Natural killer cell (primary cell): ENCODE measurements around the gene CFAP97. TPM values are rescaled to one million over a fixed set of nuclear protein-coding genes. Genes with fewer than 3 reads are reported as not detected.

Experiments
- ATAC-seq, 3 donors: fragments of 150-1000 bp in 2 of 3; fragments of 200-7000 bp in 1 of 3; cut with Tn5 transposase; 1 replicate in 1 of 3; 2 replicates in 2 of 3; pipeline ENCODE4 v1.10.0; 2021; ENCODE audit warnings: mild to moderate bottlenecking in 2 of 3, moderate library complexity in 2 of 3
- DNase-seq, 2 donors: peaks; one replicate each; pipeline versions ENCODE4 v3.0.0 to v3.0.0-alpha.2; 2013 to 2021; ENCODE audit warnings: mixed read lengths in 1 of 2
- H3K27ac ChIP-seq: one replicate; pipeline ENCODE4 v1.5.1; 2013; ENCODE audit warnings: mild to moderate bottlenecking, low read length
- H3K27me3 ChIP-seq: one replicate; pipeline ENCODE4 v1.6.1; 2013; ENCODE audit warnings: low read length; ENCODE audit not compliant: control insufficient read depth, insufficient read depth
- H3K36me3 ChIP-seq: one replicate; pipeline ENCODE4 v1.6.1; 2013; ENCODE audit warnings: low read length; ENCODE audit not compliant: control insufficient read depth, insufficient read depth
- H3K4me1 ChIP-seq: one replicate; pipeline ENCODE4 v1.6.1; 2013; ENCODE audit warnings: low read length; ENCODE audit not compliant: control insufficient read depth, insufficient read depth
- H3K4me3 ChIP-seq: one replicate; pipeline ENCODE4 v1.5.1; 2013; ENCODE audit warnings: low read length
- H3K9me3 ChIP-seq: one replicate; pipeline ENCODE4 v1.6.1; 2013; ENCODE audit warnings: low read length; ENCODE audit not compliant: control insufficient read depth, insufficient read depth
- H3K27ac Mint-ChIP-seq, 2 donors: one replicate each; pipeline ENCODE4 v1.8.0; 2022; ENCODE audit warnings: mild to moderate bottlenecking in 2 of 2, mixed read lengths in 2 of 2, moderate library complexity in 1 of 2
- H3K27me3 Mint-ChIP-seq, 2 donors: one replicate each; pipeline ENCODE4 v1.8.0; 2022; ENCODE audit warnings: low read depth in 2 of 2, mixed read lengths in 2 of 2
- H3K36me3 Mint-ChIP-seq: one replicate; pipeline ENCODE4 v1.8.0; 2022; ENCODE audit warnings: mixed read lengths
- H3K4me1 Mint-ChIP-seq, 2 donors: one replicate each; pipeline ENCODE4 v1.8.0; 2022; ENCODE audit warnings: mixed read lengths in 2 of 2
- H3K4me3 Mint-ChIP-seq: one replicate; pipeline ENCODE4 v1.8.0; 2022; ENCODE audit warnings: mild to moderate bottlenecking, moderate library complexity, mixed read lengths
- H3K9me3 Mint-ChIP-seq, 2 donors: one replicate each; pipeline ENCODE4 v1.8.0; 2022; ENCODE audit warnings: mixed read lengths in 2 of 2
- WGBS: methylation state at CpG from one replicate; pipeline ENCODE4 v1.1.7; 2013; ENCODE audit warnings: missing lambda C conversion rate; ENCODE audit not compliant: insufficient coverage; 5-methylcytosine and 5-hydroxymethylcytosine counted together
- intact Hi-C: fragments of 100-400 bp; cut with micrococcal nuclease; formaldehyde crosslinking; loops from one replicate; pipeline ENCODE4 v1.14.2; 2022
- total RNA-seq, 4 donors: library from RNA; stranded (reverse); fragments of 120-200 nt in 1 of 4; gene quantifications; one replicate each; pipeline versions ENCODE4 v1.2.3 to v1.2.4, GENCODE V29; 2013 to 2022
- TF ChIP-seq, protein P1 (sequence below): fragments of 200-600 bp; IDR thresholded peaks from one replicate; pipeline ENCODE4 v1.8.0; 2022; ENCODE audit warnings: antibody characterized with exemption

CFAP97 gene
- total RNA-seq, 3 donors from 2014 or later (not counting 1 experiment from before 2014, with no cell fraction given): 25.7 to 30.5 (median 25.9) TPM

DNA sequence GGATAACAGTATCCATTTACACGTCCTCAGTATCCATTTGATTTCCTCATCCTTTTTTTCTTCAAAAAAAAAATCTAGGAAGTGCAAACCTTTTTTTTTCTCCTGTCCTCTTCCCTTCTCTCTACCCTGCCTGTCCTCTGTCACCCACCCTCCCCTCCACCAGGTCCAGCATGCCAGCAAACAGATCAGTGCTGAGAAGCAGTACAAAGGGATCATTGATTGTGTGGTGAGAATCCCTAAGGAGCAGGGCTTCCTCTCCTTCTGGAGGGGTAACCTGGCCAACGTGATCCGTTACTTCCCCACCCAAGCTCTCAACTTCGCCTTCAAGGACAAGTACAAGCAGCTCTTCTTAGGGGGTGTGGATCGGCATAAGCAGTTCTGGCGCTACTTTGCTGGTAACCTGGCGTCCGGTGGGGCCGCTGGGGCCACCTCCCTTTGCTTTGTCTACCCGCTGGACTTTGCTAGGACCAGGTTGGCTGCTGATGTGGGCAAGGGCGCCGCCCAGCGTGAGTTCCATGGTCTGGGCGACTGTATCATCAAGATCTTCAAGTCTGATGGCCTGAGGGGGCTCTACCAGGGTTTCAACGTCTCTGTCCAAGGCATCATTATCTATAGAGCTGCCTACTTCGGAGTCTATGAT lies 59.1 kb downstream of the CFAP97 start:
- Histone ChIP-seq H3K9me3 (no peaks in the 10 kb centered on the region), H3K27me3 (no peaks in the 10 kb centered on the region), H3K4me3 (no peak overlapping the region), H3K36me3 (no peaks in the 10 kb centered on the region), H3K27ac (no peak overlapping the region), H3K4me1 (peaks cover 14% of the 10 kb centered on the region)
- intact Hi-C loops: no loop called here
- peaks cover 4 to 7% of the 10 kb centered on the region in 2 donors for H3K27me3 Mint-ChIP-seq
- H3K9me3 Mint-ChIP-seq: no peaks in the 10 kb centered on the region
- H3K4me3 Mint-ChIP-seq: peak overlapping the region; percentile 92
- H3K36me3 Mint-ChIP-seq: no peaks in the 10 kb centered on the region
- no peak for ATAC-seq
- WGBS: 95% methylated on average over 16 of the region's 16 CpGs
- TF ChIP-seq, protein P1, sequence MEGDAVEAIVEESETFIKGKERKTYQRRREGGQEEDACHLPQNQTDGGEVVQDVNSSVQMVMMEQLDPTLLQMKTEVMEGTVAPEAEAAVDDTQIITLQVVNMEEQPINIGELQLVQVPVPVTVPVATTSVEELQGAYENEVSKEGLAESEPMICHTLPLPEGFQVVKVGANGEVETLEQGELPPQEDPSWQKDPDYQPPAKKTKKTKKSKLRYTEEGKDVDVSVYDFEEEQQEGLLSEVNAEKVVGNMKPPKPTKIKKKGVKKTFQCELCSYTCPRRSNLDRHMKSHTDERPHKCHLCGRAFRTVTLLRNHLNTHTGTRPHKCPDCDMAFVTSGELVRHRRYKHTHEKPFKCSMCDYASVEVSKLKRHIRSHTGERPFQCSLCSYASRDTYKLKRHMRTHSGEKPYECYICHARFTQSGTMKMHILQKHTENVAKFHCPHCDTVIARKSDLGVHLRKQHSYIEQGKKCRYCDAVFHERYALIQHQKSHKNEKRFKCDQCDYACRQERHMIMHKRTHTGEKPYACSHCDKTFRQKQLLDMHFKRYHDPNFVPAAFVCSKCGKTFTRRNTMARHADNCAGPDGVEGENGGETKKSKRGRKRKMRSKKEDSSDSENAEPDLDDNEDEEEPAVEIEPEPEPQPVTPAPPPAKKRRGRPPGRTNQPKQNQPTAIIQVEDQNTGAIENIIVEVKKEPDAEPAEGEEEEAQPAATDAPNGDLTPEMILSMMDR: no peak
- no peak for DNase-seq
- no peak overlapping the region for H3K27ac Mint-ChIP-seq
- peaks cover 14 to 21% of the 10 kb centered on the region in 2 donors for H3K4me1 Mint-ChIP-seq

DNA sequence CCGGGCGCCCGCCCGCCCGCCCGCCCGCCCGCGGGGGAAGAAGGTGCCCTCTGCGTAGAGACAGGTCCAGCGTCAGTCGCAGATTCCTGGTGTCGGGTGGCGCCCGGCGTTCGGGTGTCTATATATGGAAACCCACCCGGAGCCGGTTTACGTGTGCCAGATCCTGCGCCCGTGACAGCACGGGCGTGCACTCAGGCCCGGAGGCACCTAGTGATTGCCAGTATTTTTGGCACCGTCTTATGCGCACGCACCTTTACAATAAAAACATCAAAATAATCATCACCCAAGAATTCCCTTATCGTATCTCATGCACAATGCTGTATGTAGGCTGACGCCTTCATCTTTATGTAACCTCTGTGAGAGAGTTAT lies 60.2 kb downstream of the CFAP97 start:
- peaks cover 6% of the 10 kb centered on the region for H3K27me3 ChIP-seq
- peaks cover 8 to 14% of the 10 kb centered on the region in 2 donors for H3K27me3 Mint-ChIP-seq
- no peaks in the 10 kb centered on the region for H3K36me3 Mint-ChIP-seq
- H3K4me3 Mint-ChIP-seq: peak overlapping the region; percentile 92
- under 1% methylated on average over 28 of the region's 30 CpGs for WGBS
- no peaks in the 10 kb centered on the region for H3K9me3 ChIP-seq
- intact Hi-C loops: loop anchor here (2.0 kb wide), 1 partner anchor 59 kb away; the partner anchor contains the start of gene CFAP97
- peak overlapping the region; percentile 57 for H3K4me3 ChIP-seq
- no peaks in the 10 kb centered on the region for H3K9me3 Mint-ChIP-seq
- peak in 1 of 2 donors; percentile 56 for DNase-seq
- TF ChIP-seq, protein P1: no peak
- H3K27ac ChIP-seq: no peak overlapping the region
- ATAC-seq: no peak
- peaks cover 13 to 14% of the 10 kb centered on the region in 2 donors for H3K4me1 Mint-ChIP-seq
- H3K36me3 ChIP-seq: no peaks in the 10 kb centered on the region
- H3K4me1 ChIP-seq: peaks cover 14% of the 10 kb centered on the region
- H3K27ac Mint-ChIP-seq: peak overlapping the region; percentile 63 to 76

DNA sequence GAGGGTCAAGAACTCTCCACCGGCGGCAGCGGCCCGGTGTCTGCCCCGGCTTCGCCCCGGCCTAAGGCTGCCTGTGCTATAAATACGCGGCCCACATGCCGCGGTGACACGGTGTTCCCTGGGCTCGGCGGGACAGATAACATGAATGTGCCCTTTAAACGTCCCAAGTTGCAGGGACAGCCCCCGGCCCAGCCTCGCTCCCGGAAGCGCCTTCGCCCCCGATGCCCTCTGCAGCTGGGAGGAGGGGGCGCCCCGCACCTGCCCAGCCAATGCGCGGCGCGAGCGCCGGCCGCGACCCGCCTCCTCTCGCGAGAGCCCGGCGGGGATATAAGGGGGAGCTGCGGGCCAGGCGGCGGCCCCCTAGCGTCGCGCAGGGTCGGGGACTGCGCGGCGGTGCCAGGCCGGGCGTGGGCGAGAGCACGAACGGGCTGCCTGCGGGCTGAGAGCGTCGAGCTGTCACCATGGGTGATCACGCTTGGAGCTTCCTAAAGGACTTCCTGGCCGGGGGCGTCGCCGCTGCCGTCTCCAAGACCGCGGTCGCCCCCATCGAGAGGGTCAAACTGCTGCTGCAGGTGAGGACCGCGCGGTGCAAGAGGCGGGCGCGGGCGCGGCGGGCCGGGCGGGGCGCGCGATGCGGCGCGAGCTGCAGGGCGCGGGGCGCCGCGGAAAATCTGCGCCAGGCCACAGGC lies 60.7 kb downstream of the CFAP97 start, which contains the start of gene SLC25A4:
Gene SLC25A4, plus strand, starts transcription at position 355 of the 689 bp plus-strand sequence. Its CDS starts 107 bp downstream, at position 462.
- ATAC-seq: peak; percentile 95 to 97 (median 97)
- peak within 1 kb of the TSS; percentile 63 for H3K4me3 ChIP-seq
- H3K27ac ChIP-seq: peak within 1 kb of the TSS; percentile 51
- under 1% methylated on average over 87 of the region's 87 CpGs for WGBS
- H3K36me3 Mint-ChIP-seq: no peaks in the 10 kb centered on the region
- TF ChIP-seq, protein P1: peak; percentile 43
- no peaks in the 10 kb centered on the region for H3K36me3 ChIP-seq
- peak within 1 kb of the TSS; percentile 92 for H3K4me3 Mint-ChIP-seq
- no peaks in the 10 kb centered on the region for H3K9me3 ChIP-seq
- intact Hi-C loops: loop anchor here (2.0 kb wide), 1 partner anchor 60 kb away; the partner anchor contains the start of gene CFAP97
- H3K27me3 Mint-ChIP-seq: peaks cover 11 to 19% of the 10 kb centered on the region in 2 donors
- DNase-seq: peak; percentile 82 to 91
- H3K27ac Mint-ChIP-seq: peak within 1 kb of the TSS; percentile 65 to 76
- H3K9me3 Mint-ChIP-seq: no peaks in the 10 kb centered on the region
- H3K4me1 Mint-ChIP-seq: peaks cover 13 to 14% of the 10 kb centered on the region in 2 donors
- peaks cover 14% of the 10 kb centered on the region for H3K4me1 ChIP-seq
- peaks cover 6% of the 10 kb centered on the region for H3K27me3 ChIP-seq
